GM23248 (cell line): ENCODE measurements around the gene EML5.

ENCODE experiments used
- EZH2 ChIP-seq: fragments of 200-600 bp; sonication (generic); IDR thresholded peaks from 2 replicates; pipeline ENCODE4 v1.6.1; 2018; ENCODE audit warnings: antibody characterized with exemption, mild to moderate bottlenecking; ENCODE audit not compliant: insufficient read depth, poor library complexity, severe bottlenecking
- EZH2phosphoT487 ChIP-seq: fragments of 200-600 bp; sonication (generic); IDR thresholded peaks from 2 replicates; pipeline ENCODE4 v1.6.1; 2018; ENCODE audit warnings: antibody characterized with exemption, moderate library complexity, mild to moderate bottlenecking, low read depth; ENCODE audit not compliant: insufficient read depth

DNA sequence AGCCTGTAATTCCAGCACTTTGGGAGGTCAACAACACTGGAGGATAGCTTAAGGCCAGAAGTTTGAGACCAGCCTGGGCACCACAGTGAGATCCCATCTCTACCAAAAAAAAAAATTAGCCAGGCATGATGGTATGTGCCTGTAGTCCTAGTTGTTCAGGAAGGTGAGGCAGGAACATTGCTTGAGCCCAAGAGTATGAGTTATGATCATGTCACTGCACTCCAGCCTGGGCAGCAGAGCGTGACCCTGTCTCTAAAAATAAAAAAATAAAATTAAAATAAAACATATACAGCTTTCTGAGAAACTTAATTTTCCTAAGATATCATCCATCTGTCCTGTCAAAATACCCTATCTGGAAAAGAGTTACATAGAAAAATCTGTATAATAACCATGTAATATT is 38.9 kb downstream of the EML5 start:
- TF ChIP-seq EZH2 (no peak), EZH2phosphoT487 (no peak)
